NK-92 (cell line): ENCODE data around the gene THAP7.
"Not testable (repeated sequence)": the region's sequence is repeated elsewhere in the genome, so short reads cannot be mapped to it uniquely, and the experiment has no call there.

ENCODE experiments used
- DNase-seq: peaks from one replicate; lab custom pipeline; 2025; ENCODE audit not compliant: unreplicated experiment; lab: John Stamatoyannopoulos, UW

THAP7 gene, protein sequence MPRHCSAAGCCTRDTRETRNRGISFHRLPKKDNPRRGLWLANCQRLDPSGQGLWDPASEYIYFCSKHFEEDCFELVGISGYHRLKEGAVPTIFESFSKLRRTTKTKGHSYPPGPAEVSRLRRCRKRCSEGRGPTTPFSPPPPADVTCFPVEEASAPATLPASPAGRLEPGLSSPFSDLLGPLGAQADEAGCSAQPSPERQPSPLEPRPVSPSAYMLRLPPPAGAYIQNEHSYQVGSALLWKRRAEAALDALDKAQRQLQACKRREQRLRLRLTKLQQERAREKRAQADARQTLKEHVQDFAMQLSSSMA

DNA sequence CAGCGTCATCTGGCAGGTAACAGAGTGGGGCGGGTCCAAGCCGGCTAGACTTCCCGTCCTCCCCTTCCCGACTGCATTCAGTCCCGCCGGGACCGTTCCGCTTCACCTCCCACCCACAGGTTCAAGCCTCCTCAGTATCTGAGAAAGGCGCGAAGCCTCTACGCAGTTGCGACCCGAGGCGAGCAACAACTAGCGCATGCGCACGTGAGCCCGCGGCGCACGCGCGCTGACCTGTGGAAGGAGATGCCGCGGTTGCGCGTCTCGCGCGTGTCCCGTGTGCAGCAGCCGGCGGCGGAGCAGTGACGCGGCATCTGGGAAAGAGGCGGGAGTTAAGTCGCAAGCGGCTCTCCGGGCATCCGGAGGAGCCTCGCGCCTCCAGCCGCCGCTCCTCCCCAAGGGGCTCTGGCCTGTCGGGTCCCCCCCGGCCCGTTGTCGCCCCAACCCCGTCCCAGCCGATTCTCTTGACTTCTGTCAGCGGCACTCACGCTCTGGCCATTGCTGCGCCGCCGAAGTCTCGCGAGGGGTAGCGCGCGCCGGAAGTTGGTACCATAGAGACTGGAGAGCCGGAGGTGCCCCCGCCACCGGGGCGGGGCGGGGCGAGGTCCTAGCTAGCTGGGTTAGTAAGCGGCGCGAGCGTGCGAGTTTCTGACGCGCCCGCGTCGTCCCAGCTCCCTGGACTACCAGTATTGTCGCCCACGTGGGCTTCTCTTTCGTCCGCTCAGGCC, at the start of gene THAP7:
Gene THAP7 (minus strand): TSS at position 518 of the 725 bp plus-strand sequence. CDS start 207 bp downstream, at position 311.
- peak; percentile 64 for DNase-seq

DNA sequence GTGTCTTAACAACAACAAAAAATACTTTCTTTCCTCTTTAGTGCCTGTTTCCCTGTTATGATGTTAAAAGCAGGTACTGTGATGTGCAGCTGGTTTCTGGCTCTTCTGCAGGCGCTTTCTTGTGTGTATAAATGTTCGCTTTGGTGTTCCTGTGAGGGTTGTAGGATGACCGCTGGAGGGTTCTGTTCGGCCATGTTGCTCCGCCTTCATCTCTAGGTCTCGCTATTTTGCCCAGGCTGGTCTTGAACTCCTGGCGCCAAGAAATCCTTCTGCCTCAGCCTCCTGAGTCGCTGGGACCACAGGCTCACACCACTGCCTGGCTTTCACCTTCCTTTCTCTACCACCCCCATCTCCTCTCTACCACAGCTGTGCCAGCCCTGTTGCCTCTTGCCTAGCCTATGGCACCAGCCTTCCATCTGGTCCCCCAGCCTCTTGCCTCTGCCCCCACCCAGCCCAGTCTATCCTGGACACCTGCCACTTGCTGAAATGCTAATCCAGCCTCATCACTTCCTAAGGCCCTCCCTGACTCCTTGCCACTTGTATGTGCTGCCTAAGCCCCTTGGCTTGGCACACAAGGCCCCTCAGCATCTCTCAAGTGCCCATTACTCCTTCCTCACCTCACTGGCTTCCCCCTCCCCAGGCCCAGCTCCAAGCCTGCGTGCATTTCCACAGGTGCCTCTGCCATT, 49.4 kb upstream of the THAP7 start:
- DNase-seq = no peak

DNA sequence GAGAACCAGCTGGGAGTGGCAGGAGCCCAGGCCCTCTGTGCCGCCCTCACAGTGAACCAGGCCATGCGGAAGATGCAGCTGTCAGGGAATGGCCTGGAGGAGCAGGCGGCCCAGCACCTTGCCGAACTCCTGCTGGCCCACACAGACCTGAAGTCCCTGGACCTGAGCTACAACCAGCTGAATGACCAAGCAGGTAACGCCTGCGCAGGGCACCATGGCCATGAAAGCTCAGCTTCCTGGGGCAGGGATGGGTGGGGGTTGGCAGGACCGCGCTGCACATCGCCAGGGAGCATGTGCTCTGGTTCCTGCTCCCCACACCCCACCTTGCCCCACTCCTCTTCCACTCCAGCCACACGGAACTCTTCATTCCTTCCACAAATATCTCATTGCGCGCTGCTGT, 47.0 kb upstream of the THAP7 start:
- DNase-seq = not testable (repeated sequence)

DNA sequence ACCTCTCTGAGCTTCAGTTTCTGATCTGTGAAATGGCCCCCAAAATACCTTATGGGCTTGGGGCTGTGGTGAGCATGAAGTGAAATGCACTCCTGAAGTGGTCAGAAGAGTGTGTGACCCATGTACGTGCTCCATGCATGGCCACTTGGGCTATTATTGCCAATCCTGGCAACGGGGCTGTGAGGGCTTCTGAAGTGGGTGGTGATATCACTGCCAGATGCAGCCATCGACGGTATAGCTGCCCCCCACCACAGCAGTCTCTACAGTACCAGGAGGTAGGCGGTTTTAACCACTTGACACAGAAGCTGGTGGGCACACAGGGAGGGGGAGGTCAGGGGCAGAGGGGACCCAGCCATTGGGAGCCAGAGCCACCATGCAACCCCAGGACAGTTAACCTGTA, 46.5 kb upstream of the THAP7 start:
- DNase-seq = not testable (repeated sequence)

DNA sequence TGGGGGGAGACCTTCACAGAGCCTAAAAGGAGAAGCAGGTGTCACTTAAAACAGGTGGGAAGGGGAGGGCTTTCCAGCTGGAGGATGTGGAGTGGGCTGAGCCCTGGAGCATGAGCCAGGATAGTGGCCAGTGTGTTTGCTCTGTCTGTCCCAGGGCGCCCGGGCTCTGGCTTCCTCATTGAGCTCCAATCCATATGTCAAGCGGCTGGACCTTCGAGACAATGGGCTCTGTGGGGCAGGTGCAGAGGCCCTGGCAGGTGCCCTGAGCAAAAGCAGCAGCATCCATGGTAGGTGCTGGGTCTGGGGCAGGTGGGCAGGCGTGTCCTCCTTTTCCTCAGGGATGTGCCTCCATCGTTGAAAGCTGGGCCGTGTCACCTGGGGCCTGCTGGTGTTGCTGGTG, 45.8 kb upstream of the THAP7 start:
- DNase-seq = no peak

DNA sequence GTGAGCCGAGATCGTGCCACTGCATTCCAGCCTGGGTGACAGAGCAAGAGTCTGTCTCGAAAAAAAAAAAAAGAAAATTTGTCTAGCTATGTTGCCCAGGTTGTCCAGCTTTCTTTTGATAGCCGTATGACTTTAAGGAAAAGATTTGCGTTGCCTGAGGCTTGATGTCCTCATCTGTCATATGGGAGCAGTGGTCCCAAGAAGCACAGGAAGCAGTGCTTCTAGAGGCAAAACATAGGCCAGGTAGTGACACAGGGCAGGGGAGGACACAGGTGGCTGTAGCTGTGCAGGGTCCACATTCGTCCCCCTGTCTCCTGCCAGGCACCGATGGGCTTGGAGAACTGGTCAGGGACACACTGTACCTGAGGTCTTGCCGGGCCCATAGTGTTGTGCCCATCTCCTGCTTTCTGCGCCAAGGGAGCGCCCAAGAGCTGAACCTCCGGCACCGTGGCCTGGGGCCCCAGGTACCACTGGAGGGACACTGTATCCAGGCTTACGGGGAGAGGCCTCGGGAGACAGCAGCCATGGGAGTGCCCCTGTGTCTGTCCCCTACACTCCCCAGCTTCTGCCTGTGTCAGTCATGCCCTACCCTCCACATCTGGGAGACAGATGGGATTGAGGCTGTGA, 45.2 kb upstream of the THAP7 start:
- no peak for DNase-seq

DNA sequence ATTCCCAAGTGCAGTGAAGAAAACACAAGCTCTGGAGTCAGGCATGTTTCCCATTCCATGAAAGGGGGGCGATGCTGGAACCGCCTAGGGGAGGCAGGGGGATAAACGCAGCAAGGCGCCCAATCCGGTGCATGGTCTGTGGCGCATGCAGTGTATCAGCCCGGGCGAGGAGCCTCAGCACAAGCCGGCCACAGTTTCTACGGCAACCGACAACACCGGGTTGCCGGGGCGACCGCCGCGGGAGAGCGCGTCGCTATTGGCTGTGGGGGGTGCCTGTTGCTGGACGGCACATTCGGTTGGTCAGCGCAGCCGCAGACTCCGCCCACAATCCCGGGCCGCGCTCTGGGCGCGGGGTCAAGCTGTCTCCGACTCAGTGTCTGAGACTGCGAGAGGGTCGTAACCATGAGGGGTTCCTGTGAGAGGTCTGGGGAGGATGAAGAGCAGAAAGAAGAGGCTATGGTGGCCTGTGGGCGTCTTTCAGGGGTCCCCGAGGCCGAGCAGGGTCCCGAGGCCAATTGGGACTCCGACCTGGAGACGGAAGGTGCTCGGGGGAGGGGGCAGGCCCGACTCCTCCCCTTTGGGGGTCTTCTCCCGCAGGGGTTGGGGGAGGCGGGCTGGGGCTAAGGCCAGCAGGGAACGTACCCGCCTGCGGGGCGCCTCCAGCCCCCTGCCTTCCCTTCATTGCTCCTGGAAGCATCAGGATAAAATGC, 43.8 kb upstream of the THAP7 start, which contains the start of gene LRRC74B:
Gene LRRC74B (plus strand): TSS at position 362 of the 710 bp plus-strand sequence. CDS start 41 bp downstream, at position 403.
- no peak for DNase-seq

DNA sequence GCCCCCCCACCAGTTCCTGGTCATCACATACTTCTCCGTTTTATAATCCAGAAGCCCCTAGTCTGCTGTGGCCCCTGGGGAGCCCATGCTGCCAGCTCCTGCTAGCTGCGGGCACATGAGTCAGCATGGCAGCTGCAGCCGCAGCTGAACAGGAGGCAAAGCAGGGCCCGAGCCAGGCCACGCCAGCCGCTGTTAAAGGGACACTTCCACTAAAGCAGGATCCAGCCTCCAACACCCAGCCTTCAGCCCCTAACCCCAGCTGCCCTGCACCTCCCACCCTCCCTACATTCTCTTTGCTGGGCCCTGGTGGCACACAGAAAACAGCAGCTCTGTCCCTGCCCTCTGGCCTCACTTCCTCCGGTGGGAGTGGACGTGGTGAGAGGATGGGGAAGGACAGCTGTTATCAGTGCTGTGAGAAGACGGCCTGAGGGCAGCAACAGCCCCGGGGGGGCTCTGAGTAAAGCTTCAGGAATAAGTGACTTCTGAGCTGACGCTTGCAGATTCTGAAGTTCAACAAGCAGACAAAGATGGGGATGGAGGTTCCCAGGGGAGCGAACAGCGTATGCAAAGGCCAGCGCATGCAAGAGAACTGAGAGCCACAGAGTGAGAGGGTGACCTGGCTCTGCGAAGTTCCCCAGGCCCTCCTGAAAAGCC, 43.1 kb upstream of the THAP7 start:
- DNase-seq = no peak

DNA sequence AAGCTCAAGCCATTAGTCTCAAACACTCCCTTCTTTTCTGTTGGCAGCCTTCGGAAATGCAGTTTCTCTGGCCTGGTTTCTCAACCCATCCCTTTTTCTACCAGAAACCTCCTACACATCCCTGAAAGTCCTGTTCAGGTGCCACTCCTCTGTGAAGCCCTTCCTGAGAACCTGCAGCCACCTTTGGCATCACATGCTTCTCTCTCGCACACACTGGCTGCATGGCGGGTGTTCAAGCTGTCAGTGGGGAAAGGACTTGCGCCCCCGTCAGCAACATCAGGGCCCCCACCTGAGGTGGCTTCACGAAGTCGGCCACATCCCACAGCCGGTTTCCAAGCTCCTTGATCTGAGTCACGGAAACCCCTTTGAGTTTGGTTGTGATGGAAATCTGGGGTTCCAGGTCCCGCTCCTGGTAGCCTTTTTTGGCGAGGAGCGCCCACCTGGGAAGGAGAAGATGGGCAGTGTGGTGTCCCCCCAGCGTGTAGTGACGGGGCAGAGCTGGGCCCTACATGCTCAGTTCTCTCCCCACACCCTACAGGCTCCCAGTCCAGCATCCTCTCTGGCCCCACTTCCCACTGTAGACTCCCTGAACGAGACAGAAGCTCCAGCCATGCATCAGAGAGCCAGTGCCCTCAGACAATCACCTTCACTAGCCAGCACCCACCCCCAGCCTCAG, 42.1 kb upstream of the THAP7 start:
- DNase-seq = no peak

DNA sequence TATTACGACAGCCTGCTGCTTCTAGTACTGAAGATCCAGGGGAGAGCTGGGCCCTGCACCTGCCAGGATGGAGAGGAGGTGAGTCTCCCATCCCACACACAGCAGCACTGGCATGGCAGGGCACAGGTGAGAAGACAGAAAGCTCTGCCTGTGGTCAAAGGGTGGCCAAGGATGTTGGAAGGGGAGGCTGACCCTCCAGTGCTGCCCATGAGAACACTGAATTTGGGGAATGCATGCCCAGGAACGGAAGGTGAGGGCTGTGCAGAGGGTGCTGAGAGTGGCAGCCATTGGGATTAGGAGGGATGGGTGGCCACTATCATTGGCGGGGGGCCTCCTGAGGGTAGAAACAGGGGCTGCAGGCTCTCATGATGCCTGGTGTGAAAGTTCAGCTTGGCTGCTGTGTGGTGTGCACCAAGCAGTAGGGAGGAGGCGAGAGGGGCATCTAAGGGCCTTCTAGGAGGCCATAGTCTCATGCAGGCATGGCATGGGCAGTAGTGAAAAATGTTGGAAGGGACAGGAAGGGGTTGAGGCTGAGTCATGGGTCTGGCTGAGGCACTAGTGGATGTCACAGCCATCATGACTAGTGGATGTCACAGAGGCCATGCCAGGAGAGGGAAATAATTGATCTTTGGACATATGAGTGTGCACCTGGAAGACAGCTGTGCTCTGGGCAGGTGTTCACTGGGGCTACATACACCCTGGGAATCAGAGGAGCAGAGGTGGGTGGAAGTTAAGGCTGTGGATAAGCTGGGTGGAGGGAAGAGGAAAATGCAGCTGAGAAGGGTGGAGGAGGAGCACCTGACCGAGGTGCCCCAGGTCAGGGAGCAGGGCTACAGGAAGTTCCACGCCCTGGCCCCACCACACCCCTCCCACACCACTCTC, 41.3 kb upstream of the THAP7 start:
- no peak for DNase-seq

DNA sequence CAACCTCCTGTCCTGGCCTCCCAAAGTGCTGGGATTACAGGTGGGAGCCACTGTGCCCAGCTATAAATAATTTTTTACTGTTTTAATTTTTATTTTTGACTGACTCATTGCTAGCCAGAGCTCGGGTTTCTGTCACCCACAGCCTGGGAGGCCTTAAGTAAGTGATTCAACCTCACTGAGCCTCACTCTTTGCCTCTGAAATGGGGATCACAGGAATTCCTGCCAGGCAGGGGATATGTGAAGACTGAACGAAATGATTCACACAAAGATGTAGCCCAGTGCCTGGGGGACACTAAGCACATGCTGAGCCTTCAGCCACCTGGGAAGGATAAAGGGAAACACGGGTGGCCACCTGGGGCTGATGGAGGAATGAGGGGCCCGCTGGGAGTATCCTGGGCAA, 40.0 kb upstream of the THAP7 start:
- DNase-seq = no peak

DNA sequence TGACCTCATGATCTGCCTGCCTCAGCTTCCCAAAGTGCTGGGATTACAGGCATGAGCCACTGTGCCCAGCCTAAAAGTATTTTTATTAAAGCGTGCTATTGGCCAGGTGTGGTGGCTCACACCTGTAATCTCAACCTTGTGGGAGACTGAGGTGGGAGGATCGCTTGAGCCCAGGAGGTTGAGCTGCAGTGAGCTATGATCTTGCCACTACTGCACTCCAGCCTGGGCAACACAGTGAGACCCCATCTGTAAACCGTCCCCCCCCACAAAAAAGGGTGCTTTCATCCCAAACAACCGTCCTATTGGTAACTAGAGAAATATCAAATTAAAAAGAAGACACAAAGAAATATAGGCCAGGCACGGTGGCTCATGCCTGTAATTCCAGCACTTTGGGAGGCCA, 37.2 kb upstream of the THAP7 start:
- DNase-seq = not testable (repeated sequence)

DNA sequence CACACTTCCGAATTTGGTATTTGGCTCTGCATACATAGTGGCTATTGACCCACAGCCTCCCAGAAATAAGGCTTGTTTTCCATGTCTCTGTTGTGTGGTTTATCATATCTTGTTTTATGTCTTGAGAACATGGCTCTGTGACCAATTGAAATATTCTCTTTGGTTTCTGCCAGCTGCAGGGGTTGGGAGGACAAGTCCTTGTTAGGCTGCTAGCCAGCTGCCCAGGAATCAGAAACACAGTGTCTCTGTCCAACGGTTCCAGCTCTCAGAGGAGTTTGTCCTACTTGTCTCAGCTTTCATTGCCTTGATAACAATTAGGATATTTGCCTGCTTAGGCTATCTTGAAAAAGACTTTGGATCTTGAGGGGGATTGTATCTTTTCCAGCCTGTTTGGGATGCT, 36.5 kb upstream of the THAP7 start:
- DNase-seq = no peak

DNA sequence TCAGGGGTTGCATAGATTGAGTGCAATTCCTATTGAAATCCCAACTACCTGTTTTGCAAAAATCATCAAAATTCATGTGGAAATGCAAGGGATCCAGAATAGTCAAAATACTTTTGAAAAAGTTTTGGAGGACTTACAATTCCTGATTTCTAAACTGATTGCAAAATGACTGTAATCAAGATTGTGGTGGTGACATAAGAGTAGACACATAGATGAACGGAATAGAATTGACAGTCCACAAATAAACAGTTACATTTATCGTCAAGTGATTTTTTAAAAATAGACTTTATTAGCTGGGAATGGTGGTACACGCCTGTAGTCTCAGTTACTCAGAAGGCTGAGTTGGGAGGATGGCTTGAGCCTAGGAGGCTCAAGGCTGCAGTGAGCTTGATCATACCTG, 33.1 kb upstream of the THAP7 start:
- no peak for DNase-seq

DNA sequence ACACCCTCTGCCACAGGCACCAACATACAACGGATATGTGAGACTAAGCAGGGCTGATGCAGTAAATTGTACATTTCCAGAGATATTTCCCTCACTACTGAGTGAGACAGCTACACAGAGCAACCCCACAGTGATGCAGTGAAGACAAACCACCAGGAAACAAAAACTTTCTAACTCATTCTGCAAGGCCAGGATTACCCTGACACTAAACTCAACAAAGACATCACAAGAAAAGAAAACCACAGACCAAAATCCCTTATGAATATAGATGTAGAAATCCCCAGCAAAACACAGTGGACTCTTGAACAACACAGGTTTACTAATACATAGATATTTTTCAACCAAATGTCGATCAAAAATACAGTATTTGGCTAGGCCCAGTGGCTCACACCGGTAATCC, 32.0 kb upstream of the THAP7 start:
- no peak for DNase-seq

DNA sequence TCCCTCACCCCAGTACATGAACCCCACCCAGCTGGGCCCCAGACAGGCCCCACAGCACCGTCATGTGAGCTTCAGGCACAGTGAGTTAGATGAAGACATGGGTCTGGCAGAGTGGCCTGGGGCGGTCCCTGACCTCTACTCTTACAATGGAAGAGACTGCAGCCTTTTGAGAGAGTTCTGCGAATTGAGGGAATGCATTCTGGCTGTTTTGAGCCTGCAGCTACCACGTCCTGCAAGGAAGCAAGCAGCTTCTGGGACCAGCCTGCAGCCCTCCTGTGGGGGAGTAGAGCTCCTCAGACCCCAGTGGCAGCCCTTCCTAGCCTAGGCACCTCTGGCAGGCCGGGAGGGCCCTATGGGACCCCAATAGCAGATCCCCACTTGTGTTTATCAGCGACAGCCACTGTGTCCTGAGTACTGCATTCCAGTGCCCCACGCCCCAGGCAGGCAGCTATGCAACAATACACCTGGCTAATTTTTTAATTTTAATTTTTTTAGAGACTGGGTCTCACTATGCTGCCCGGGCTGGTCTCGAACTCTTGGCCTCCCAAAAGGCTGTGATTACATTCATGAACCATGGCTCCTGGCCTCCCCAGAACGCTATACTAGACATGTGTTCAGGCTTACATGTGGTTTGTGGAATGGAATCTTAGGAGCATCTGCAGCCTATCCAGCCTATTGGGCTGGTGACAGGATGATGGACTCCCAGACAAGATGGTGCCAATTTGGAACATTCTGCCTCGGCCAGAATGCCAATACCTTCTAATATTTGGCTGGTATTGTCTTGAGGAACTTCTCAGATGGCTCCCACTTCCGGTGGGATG, 31.2 kb upstream of the THAP7 start:
- no peak for DNase-seq

DNA sequence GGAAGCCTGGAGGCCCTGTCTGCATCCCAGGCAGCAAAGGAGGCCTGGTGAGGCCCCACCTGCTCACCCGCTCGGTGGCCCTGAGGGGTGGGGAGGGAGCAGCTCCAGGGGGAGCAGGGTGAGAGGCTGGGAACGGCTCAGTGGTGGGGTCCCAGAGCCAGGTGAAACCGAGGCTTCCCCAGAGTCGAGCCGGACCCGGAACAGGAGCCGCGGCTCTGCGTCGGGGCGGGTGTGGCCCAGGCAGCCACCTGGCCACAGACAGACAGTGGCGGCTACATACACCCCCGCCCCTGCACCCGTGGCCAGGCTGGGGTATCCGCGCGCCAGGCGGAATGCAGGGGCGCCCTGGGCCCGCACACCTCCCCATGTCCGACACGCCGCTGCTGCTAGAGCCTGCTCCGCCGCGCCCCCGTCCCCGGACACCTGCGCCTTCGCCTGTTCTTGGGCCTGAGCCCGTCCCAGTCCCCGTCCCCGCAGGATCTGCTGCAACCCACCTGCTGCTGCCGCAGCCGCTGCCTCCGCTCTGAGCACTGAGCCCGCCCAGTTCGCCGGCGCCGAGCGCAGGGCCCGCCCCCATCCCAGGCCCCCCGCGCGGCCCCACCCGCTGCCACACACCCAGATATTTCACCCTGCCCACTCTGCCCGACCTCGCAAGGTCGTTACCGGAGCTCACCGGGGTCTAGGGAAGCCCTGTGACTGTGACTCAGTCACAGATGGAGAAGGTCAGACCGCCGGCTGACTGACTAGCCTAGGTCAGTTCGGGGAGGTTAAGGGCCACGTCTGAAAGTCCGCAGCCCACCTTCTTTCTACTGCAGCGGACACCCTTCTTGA, 30.3 kb upstream of the THAP7 start, which contains the start of gene SLC7A4:
Gene SLC7A4 (minus strand): TSS at position 525 of the 831 bp plus-strand sequence. CDS start 749 bp downstream, outside the sequence.
- no peak for DNase-seq
